ENCODE results near the gene CENPM.

- TF ChIP-seq CTCF (IDR thresholded peaks at IDR 0.05; ENCODE audit: borderline replicate concordance, extremely low read depth, low read length, poor library complexity, severe bottlenecking), result peak; percentile 1
- TF ChIP-seq EZH2 (IDR thresholded peaks at IDR 0.05; ENCODE audit: borderline replicate concordance, low read depth, low read length, severe bottlenecking), result no peak
Observed at GRCh38 chr22:41905411-41906202, 41.3 kb downstream of the CENPM start.
